ENCODE measurements around the gene CHAD. TPM values are rescaled to one million over a fixed set of nuclear protein-coding genes. Genes with fewer than 3 reads are reported as not detected.

CHAD gene
- total and polyA plus RNA-seq, 2 donors (not counting 3 experiments of a cell fraction or from before 2014, with no cell fraction given), result not detected

DNA sequence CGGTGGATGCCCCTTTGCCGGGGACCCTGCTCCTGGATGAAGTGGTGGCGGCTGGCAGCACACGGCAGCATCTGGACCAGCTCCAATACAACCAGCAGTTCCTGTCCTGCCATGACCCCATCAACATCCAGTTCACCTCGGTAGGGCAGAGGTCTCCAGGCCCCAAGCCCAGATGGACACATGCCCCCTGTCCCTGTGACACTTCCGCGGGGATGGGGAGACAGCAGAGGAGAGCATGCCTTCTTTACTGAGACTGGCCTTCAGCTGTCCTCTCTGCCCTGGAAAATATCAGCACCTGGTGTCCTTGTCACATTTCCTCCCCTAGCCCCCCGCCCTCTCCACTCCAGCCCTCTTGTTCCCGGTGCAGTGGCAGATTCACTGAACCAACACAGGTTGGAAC is 6.2 kb downstream of the CHAD start:
- Histone ChIP-seq H3K9me1 (replicated peaks; ENCODE audit: control insufficient read depth, extremely low read depth, insufficient read depth, low read length) (no peaks in the 10 kb centered on the region), H3K79me2 (ENCODE audit: control insufficient read depth, insufficient read depth, low read length) (no peaks in the 10 kb centered on the region), H3K4me1 (ENCODE audit: control insufficient read depth, extremely low read depth, insufficient read depth, low read length) (no peaks in the 10 kb centered on the region), H3K27ac (ENCODE audit: insufficient read depth, low read depth, low read length) (no peak overlapping the region), H3K36me3 (ENCODE audit: control insufficient read depth in 2 of 2, extremely low read depth in 1 of 2, insufficient read depth in 2 of 2, low read length in 2 of 2) (no peaks in the 10 kb centered on the region), H3K4me3 (replicated peaks in 1 of 3; ENCODE audit: insufficient read depth in 1 of 3, low read depth in 1 of 3, low read length in 3 of 3) (no peak overlapping the region), H2AFZ (ENCODE audit: low read depth, low read length) (no peak overlapping the region), H3K4me2 (ENCODE audit: insufficient read depth, low read length) (no peak overlapping the region), H3K9ac (replicated peaks; ENCODE audit: extremely low read depth, insufficient read depth, low read length) (no peak overlapping the region), H4K20me1 (replicated peaks; ENCODE audit: control insufficient read depth, extremely low read depth, insufficient read depth, low read length) (no peaks in the 10 kb centered on the region), H3K27me3 (ENCODE audit: control insufficient read depth in 2 of 2, insufficient read depth in 2 of 2, low read length in 2 of 2) (peaks cover 0 to 4% of the 10 kb centered on the region in 2 experiments), H3K9me3 (replicated peaks; ENCODE audit: control insufficient read depth, insufficient read depth, low read length) (no peaks in the 10 kb centered on the region)
- TF ChIP-seq, protein P1, sequence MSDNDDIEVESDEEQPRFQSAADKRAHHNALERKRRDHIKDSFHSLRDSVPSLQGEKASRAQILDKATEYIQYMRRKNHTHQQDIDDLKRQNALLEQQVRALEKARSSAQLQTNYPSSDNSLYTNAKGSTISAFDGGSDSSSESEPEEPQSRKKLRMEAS (IDR thresholded peaks at IDR 0.05; ENCODE audit: insufficient read depth, insufficient read length), result no peak
- TF ChIP-seq MYC (IDR thresholded peaks at IDR 0.05; ENCODE audit: low read depth, low read length), result no peak
- TF ChIP-seq, protein P2, sequence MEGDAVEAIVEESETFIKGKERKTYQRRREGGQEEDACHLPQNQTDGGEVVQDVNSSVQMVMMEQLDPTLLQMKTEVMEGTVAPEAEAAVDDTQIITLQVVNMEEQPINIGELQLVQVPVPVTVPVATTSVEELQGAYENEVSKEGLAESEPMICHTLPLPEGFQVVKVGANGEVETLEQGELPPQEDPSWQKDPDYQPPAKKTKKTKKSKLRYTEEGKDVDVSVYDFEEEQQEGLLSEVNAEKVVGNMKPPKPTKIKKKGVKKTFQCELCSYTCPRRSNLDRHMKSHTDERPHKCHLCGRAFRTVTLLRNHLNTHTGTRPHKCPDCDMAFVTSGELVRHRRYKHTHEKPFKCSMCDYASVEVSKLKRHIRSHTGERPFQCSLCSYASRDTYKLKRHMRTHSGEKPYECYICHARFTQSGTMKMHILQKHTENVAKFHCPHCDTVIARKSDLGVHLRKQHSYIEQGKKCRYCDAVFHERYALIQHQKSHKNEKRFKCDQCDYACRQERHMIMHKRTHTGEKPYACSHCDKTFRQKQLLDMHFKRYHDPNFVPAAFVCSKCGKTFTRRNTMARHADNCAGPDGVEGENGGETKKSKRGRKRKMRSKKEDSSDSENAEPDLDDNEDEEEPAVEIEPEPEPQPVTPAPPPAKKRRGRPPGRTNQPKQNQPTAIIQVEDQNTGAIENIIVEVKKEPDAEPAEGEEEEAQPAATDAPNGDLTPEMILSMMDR (IDR thresholded peaks at IDR 0.05; ENCODE audit: extremely low read depth in 1 of 2, insufficient read depth in 1 of 2, low read depth in 1 of 2, low read length in 2 of 2), result no peak
- TF ChIP-seq POLR2A (IDR thresholded peaks at IDR 0.05; ENCODE audit: low read depth, low read length), result no peak
- TF ChIP-seq FOS (IDR thresholded peaks at IDR 0.05; ENCODE audit: borderline replicate concordance, insufficient read depth, low read length), result no peak
- TF ChIP-seq JUN (IDR thresholded peaks at IDR 0.05; ENCODE audit: borderline replicate concordance, insufficient read depth, insufficient read length, low read depth), result no peak
- TF ChIP-seq POLR2AphosphoS5 (IDR thresholded peaks at IDR 0.05; ENCODE audit: insufficient read depth, low read depth, low read length), result no peak
- no peak for TF ChIP-seq EZH2 (IDR thresholded peaks at IDR 0.05; ENCODE audit: borderline replicate concordance, low read depth, low read length, severe bottlenecking)
- TF ChIP-seq GATA2 (IDR thresholded peaks at IDR 0.05; ENCODE audit: insufficient read depth, insufficient read length, low read depth, low read length), result no peak
- dilution Hi-C loops (cut with MboI; ENCODE audit: extremely low pct_ligation_motif_present, low sequenced_read_pairs) (no loop called here), intact Hi-C loops (cut with micrococcal nuclease) (no loop called here)
- ChIA-PET CTCF (no interaction called here), POLR2A (no interaction called here)
- FAIRE-seq (no peak), DNase-seq (ENCODE audit: low read depth, low spot score) (no peak)
- BruUV-seq (replicated peaks), result no TSS peak
